HUES6 (cell line): ENCODE results near the gene AFF3.

Source experiments
- H3K27ac ChIP-seq: 2 replicates; pipeline ENCODE4 v1.7.0; 2013; ENCODE audit warnings: low read depth, mild to moderate bottlenecking, low read length, inconsistent platforms
- H3K27me3 ChIP-seq: 2 replicates; pipeline ENCODE4 v1.6.1; 2013; ENCODE audit warnings: low read length; ENCODE audit not compliant: control insufficient read depth, insufficient read depth
- H3K36me3 ChIP-seq: 2 replicates; pipeline ENCODE4 v1.6.1; 2013; ENCODE audit warnings: low read length; ENCODE audit not compliant: control insufficient read depth, insufficient read depth
- H3K4me1 ChIP-seq: 2 replicates; pipeline ENCODE4 v1.6.1; 2013; ENCODE audit warnings: low read length; ENCODE audit not compliant: control insufficient read depth, insufficient read depth
- H3K4me3 ChIP-seq: 2 replicates; pipeline ENCODE4 v1.5.1; 2013; ENCODE audit warnings: low read depth, low read length
- H3K9ac ChIP-seq: one replicate; pipeline ENCODE4 v1.6.1; 2013; ENCODE audit warnings: mild to moderate bottlenecking, low read length
- H3K9me3 ChIP-seq: 2 replicates; pipeline ENCODE4 v1.6.1; 2013; ENCODE audit warnings: low read depth, low read length; ENCODE audit not compliant: control insufficient read depth, insufficient read depth

The AFF3 gene

GRCh38 chr2:99709229-99709628, 433.2 kb downstream of the AFF3 start:
- Histone ChIP-seq H3K9me3 (no peaks in the 10 kb centered on the region), H3K4me3 (no peak overlapping the region), H3K9ac (no peak overlapping the region), H3K27ac (no peak overlapping the region), H3K27me3 (no peaks in the 10 kb centered on the region), H3K36me3 (no peaks in the 10 kb centered on the region), H3K4me1 (peaks cover 30% of the 10 kb centered on the region)

DNA sequence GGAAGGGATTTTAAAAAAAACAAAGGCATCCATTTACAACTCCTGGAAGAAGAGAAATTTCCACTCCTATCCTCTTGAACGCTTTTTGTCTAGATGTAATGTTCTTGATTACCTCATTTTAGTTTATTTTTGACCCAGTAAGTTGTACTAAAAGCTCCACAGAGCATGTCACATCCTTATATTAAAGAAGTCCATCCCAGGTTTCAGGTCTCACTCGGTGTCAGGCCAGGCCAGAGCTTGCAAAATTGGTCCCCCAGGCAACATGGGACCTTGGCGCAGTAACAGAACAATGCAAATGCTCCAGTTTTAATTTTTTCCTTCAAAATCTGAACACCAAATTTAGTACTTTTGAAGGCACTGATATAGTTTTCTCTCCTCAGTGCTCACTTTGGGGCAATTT, 434.2 kb downstream of the AFF3 start:
- no peaks in the 10 kb centered on the region for H3K9me3 ChIP-seq
- H3K9ac ChIP-seq: no peak overlapping the region
- H3K4me3 ChIP-seq: no peak overlapping the region
- H3K27ac ChIP-seq: no peak overlapping the region
- no peaks in the 10 kb centered on the region for H3K27me3 ChIP-seq
- H3K36me3 ChIP-seq: no peaks in the 10 kb centered on the region
- H3K4me1 ChIP-seq: peaks cover 30% of the 10 kb centered on the region

GRCh38 chr2:99707592-99707991, 434.8 kb downstream of the AFF3 start:
- no peak overlapping the region for H3K4me3 ChIP-seq
- H3K27ac ChIP-seq: no peak overlapping the region
- H3K27me3 ChIP-seq: no peaks in the 10 kb centered on the region
- H3K9ac ChIP-seq: no peak overlapping the region
- no peaks in the 10 kb centered on the region for H3K9me3 ChIP-seq
- H3K4me1 ChIP-seq: peaks cover 30% of the 10 kb centered on the region
- no peaks in the 10 kb centered on the region for H3K36me3 ChIP-seq

- Histone ChIP-seq H3K36me3 (no peaks in the 10 kb centered on the region), H3K27me3 (no peaks in the 10 kb centered on the region), H3K9me3 (no peaks in the 10 kb centered on the region), H3K4me3 (no peak overlapping the region), H3K9ac (no peak overlapping the region), H3K4me1 (peaks cover 30% of the 10 kb centered on the region), H3K27ac (no peak overlapping the region)
Observed at GRCh38 chr2:99706735-99707134, 435.7 kb downstream of the AFF3 start.

- peaks cover 1% of the 10 kb centered on the region; the same call in 1 of the 2 replicates for H3K4me1 ChIP-seq
- no peak overlapping the region for H3K27ac ChIP-seq
- H3K9me3 ChIP-seq: no peaks in the 10 kb centered on the region
- H3K9ac ChIP-seq: no peak overlapping the region
- H3K27me3 ChIP-seq: no peaks in the 10 kb centered on the region
- H3K36me3 ChIP-seq: no peaks in the 10 kb centered on the region
- no peak overlapping the region for H3K4me3 ChIP-seq
Observed at GRCh38 chr2:99701503-99701902, 440.9 kb downstream of the AFF3 start.

DNA sequence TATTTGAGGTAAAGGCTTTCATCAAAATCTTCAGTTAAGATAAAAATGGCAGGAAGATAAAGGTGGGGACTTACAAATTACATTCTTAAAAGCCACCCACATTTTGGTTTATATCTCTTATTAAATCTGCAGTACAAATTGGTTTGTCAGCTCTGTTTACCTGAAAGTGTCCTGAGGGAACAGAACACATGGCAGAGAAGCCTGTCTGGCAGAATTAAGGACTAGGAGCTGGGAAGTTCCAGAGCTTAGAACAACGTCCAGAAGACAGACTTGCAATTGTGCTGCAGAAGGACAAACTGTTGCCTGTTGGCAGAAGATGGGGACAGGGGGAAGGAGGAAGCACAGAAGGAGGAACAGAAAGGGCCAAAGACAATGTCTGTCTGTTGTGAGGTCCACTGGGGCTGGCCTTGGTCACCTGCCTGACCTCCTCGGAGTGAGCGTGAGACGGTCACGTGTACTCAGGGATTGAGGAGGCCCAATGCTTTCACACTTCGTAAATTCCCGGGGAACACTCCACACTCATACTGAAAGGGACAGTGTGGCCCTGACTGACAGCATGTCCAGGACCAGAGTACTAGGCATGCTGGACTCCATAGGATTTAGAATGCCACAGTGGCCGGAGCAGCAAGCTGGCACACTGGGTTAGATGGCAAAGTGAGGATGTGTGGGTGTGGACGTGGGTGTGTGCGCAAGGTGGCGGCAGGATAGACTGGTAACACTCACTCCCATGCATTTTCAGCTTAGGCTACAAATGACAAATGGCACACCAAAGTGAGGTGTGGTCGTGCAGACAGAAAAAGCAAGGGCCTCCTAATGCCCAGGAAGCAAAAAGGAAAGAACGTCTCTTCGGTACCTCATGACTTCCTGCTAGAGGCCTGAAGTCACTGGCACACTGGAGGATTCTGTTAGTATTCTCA, 441.6 kb downstream of the AFF3 start:
- H3K4me3 ChIP-seq: no peak overlapping the region
- H3K4me1 ChIP-seq: no peaks in the 10 kb centered on the region
- no peaks in the 10 kb centered on the region for H3K27me3 ChIP-seq
- H3K27ac ChIP-seq: no peak overlapping the region
- no peak overlapping the region for H3K9ac ChIP-seq
- H3K9me3 ChIP-seq: no peaks in the 10 kb centered on the region
- no peaks in the 10 kb centered on the region for H3K36me3 ChIP-seq

- H3K27ac ChIP-seq: no peak overlapping the region
- H3K9me3 ChIP-seq: no peaks in the 10 kb centered on the region
- no peaks in the 10 kb centered on the region for H3K4me1 ChIP-seq
- H3K27me3 ChIP-seq: no peaks in the 10 kb centered on the region
- no peak overlapping the region for H3K4me3 ChIP-seq
- H3K36me3 ChIP-seq: no peaks in the 10 kb centered on the region
- no peak overlapping the region for H3K9ac ChIP-seq
Observed at GRCh38 chr2:99698896-99699295, 443.5 kb downstream of the AFF3 start.

- no peak overlapping the region for H3K4me3 ChIP-seq
- no peak overlapping the region for H3K27ac ChIP-seq
- no peaks in the 10 kb centered on the region for H3K9me3 ChIP-seq
- no peaks in the 10 kb centered on the region for H3K27me3 ChIP-seq
- no peaks in the 10 kb centered on the region for H3K36me3 ChIP-seq
- H3K4me1 ChIP-seq: no peaks in the 10 kb centered on the region
- H3K9ac ChIP-seq: no peak overlapping the region
Observed at GRCh38 chr2:99697811-99698568, 444.4 kb downstream of the AFF3 start.

DNA sequence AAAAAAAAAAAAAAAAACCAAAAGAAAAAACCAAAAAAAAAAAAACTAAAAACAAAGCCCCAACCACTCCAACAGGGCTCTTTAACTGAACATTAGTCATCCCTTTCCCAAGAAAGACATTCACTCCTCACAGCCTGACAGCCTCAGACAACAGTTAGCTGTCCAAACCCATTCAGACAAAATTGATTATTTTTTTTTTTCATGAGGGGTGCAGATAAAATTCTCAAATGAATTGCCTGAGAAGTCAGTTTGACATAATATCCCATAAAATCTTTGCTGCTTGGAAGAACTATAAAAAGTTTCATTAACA, 446.5 kb downstream of the AFF3 start:
- Histone ChIP-seq H3K27me3 (no peaks in the 10 kb centered on the region), H3K9me3 (no peaks in the 10 kb centered on the region), H3K9ac (no peak overlapping the region), H3K36me3 (no peaks in the 10 kb centered on the region), H3K27ac (no peak overlapping the region), H3K4me1 (no peaks in the 10 kb centered on the region), H3K4me3 (no peak overlapping the region)

GRCh38 chr2:99695130-99695943, 447.1 kb downstream of the AFF3 start:
- Histone ChIP-seq H3K27ac (no peak overlapping the region), H3K4me3 (no peak overlapping the region), H3K9me3 (no peaks in the 10 kb centered on the region), H3K36me3 (no peaks in the 10 kb centered on the region), H3K27me3 (no peaks in the 10 kb centered on the region), H3K4me1 (no peaks in the 10 kb centered on the region), H3K9ac (no peak overlapping the region)

DNA sequence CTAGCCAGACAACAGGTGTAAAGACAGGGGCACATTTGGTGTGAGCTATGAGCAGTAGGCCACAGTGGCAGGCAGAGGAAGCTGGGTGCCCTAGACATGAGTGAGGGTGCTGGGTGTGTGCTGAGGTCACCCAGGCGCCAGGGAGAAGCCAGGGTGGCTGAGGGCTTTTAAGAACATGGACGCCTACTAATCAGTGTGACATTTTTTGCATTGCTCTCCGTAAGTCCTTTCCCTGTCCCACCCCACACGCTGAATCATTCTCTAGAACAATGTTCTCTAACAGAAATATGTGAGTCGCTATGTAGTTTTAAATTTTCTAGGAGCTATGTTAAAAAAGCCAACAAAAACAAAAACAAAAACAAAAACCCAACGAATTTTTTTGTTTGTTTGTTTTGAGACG, 448.1 kb downstream of the AFF3 start:
- Histone ChIP-seq H3K27ac (no peak overlapping the region), H3K9ac (no peak overlapping the region), H3K4me1 (no peaks in the 10 kb centered on the region), H3K9me3 (no peaks in the 10 kb centered on the region), H3K36me3 (no peaks in the 10 kb centered on the region), H3K27me3 (no peaks in the 10 kb centered on the region), H3K4me3 (no peak overlapping the region)
